ENCODE results near the gene USP20. TPM values are rescaled to one million over a fixed set of nuclear protein-coding genes. Genes with fewer than 3 reads are reported as not detected.
A peak's percentile ranks its signal among the peaks of the same experiment; 100 is the strongest.

The USP20 gene
- total RNA-seq, 2 experiments from 2014 or later, result 37.6 to 48.5 TPM

GRCh38 chr9:129839324-129840023 lies 4.2 kb downstream of the USP20 start:
- DNase-seq, result peak; percentile 34
- Mint-ChIP-seq H3K27me3 (no peaks in the 10 kb centered on the region), H3K27ac (peak overlapping the region; percentile 93), H3K4me3 (peak overlapping the region; percentile 55), H3K36me3 (ENCODE audit: low read depth) (peaks cover 17% of the 10 kb centered on the region), H3K4me1 (peaks cover 58% of the 10 kb centered on the region), H3K9me3 (ENCODE audit: low read depth) (no peaks in the 10 kb centered on the region)
- intact Hi-C loops (cut with DNase I, micrococcal nuclease), result loop anchor here in 1 of 2 experiments (1.0 to 10.0 kb wide), 4 partner anchors 15 to 505 kb away; partner anchors contain the start of gene FNBP1
- no peak for ATAC-seq
- ChIA-PET CTCF (interaction anchor here (0.5 to 1.1 kb wide), 5 partner anchors 9 to 215 kb away, joined by 3 to 5 read pairs (median 4); no protein-coding TSS in a partner anchor), POLR2A (interaction anchor here (0.9 to 2.7 kb wide), 5 partner anchors 16 to 48 kb away, joined by 3 to 16 read pairs (median 4); partner anchors contain the start of gene TOR1A)

GRCh38 chr9:129840034-129840433 lies 4.8 kb downstream of the USP20 start:
- Mint-ChIP-seq H3K4me3 (peak overlapping the region; percentile 55), H3K27ac (peak overlapping the region; percentile 93), H3K4me1 (peaks cover 62% of the 10 kb centered on the region), H3K27me3 (no peaks in the 10 kb centered on the region), H3K36me3 (ENCODE audit: low read depth) (peaks cover 13% of the 10 kb centered on the region), H3K9me3 (ENCODE audit: low read depth) (no peaks in the 10 kb centered on the region)
- DNase-seq (peak; percentile 25), ATAC-seq (no peak)
- ChIA-PET CTCF (interaction anchor here (0.7 kb wide), 2 partner anchors 61 to 216 kb away, joined by 3 read pairs; no protein-coding TSS in a partner anchor), POLR2A (no interaction called here)
- intact Hi-C loops (cut with DNase I, micrococcal nuclease), result loop anchor here in 1 of 2 experiments (1.0 kb wide), 1 partner anchor 14 kb away; no protein-coding TSS in a partner anchor

- Mint-ChIP-seq H3K4me3 (no peak overlapping the region), H3K4me1 (peaks cover 68% of the 10 kb centered on the region), H3K9me3 (ENCODE audit: low read depth) (no peaks in the 10 kb centered on the region), H3K36me3 (ENCODE audit: low read depth) (peaks cover 9% of the 10 kb centered on the region), H3K27me3 (no peaks in the 10 kb centered on the region), H3K27ac (peak overlapping the region; percentile 42)
- ATAC-seq (no peak), DNase-seq (no peak)
- ChIA-PET POLR2A (no interaction called here), CTCF (no interaction called here)
- intact Hi-C loops (cut with DNase I, micrococcal nuclease), result no loop called here
Measured at GRCh38 chr9:129841071-129841470, 5.8 kb downstream of the USP20 start.

- Mint-ChIP-seq H3K4me1 (peaks cover 31% of the 10 kb centered on the region), H3K27me3 (no peaks in the 10 kb centered on the region), H3K9me3 (ENCODE audit: low read depth) (no peaks in the 10 kb centered on the region), H3K4me3 (no peak overlapping the region), H3K36me3 (ENCODE audit: low read depth) (peaks cover 7% of the 10 kb centered on the region), H3K27ac (peak overlapping the region; percentile 73)
- ATAC-seq, result no peak
- POLR2A ChIA-PET, result no interaction called here
- intact Hi-C loops (cut with DNase I, micrococcal nuclease), result no loop called here
- no peak for DNase-seq
- CTCF ChIA-PET, result no interaction called here
Measured at GRCh38 chr9:129845373-129845772, 10.1 kb downstream of the USP20 start.

GRCh38 chr9:129848712-129849441 lies 13.6 kb downstream of the USP20 start:
- Mint-ChIP-seq H3K4me1 (peaks cover 25% of the 10 kb centered on the region), H3K27me3 (no peaks in the 10 kb centered on the region), H3K9me3 (ENCODE audit: low read depth) (no peaks in the 10 kb centered on the region), H3K36me3 (ENCODE audit: low read depth) (peaks cover 22% of the 10 kb centered on the region), H3K27ac (no peak overlapping the region), H3K4me3 (no peak overlapping the region)
- intact Hi-C loops (cut with DNase I, micrococcal nuclease), result no loop called here
- DNase-seq (no peak), ATAC-seq (no peak)
- ChIA-PET POLR2A (interaction anchor here (0.6 to 1.4 kb wide), 3 partner anchors 12 to 114 kb away, joined by 3 to 5 read pairs (median 3); no protein-coding TSS in a partner anchor), CTCF (interaction anchor here (0.6 to 1.6 kb wide), 5 partner anchors 10 to 317 kb away, joined by 3 to 4 read pairs (median 4); no protein-coding TSS in a partner anchor)

- POLR2A ChIA-PET, result interaction anchor here (1.4 kb wide), 1 partner anchor 13 kb away, joined by 5 read pairs; no protein-coding TSS in a partner anchor
- intact Hi-C loops (cut with DNase I, micrococcal nuclease), result no loop called here
- Mint-ChIP-seq H3K27ac (no peak overlapping the region), H3K36me3 (ENCODE audit: low read depth) (peaks cover 31% of the 10 kb centered on the region), H3K9me3 (ENCODE audit: low read depth) (no peaks in the 10 kb centered on the region), H3K27me3 (no peaks in the 10 kb centered on the region), H3K4me3 (no peak overlapping the region), H3K4me1 (peaks cover 32% of the 10 kb centered on the region)
- ATAC-seq (no peak), DNase-seq (no peak)
- CTCF ChIA-PET, result no interaction called here
Measured at GRCh38 chr9:129849901-129850300, 14.6 kb downstream of the USP20 start.

GRCh38 chr9:129850821-129851550 lies 15.7 kb downstream of the USP20 start:
- intact Hi-C loops (cut with DNase I, micrococcal nuclease), result no loop called here
- ChIA-PET POLR2A (no interaction called here), CTCF (interaction anchor here (0.6 kb wide), 2 partner anchors 30 to 234 kb away, joined by 3 to 4 read pairs; no protein-coding TSS in a partner anchor)
- Mint-ChIP-seq H3K4me1 (peaks cover 35% of the 10 kb centered on the region), H3K4me3 (no peak overlapping the region), H3K36me3 (ENCODE audit: low read depth) (peaks cover 41% of the 10 kb centered on the region), H3K27me3 (no peaks in the 10 kb centered on the region), H3K27ac (no peak overlapping the region), H3K9me3 (ENCODE audit: low read depth) (no peaks in the 10 kb centered on the region)
- ATAC-seq (no peak), DNase-seq (no peak)

GRCh38 chr9:129851821-129852220 lies 16.6 kb downstream of the USP20 start:
- Mint-ChIP-seq H3K4me1 (peaks cover 42% of the 10 kb centered on the region), H3K36me3 (ENCODE audit: low read depth) (peaks cover 44% of the 10 kb centered on the region), H3K4me3 (no peak overlapping the region), H3K9me3 (ENCODE audit: low read depth) (no peaks in the 10 kb centered on the region), H3K27ac (no peak overlapping the region), H3K27me3 (no peaks in the 10 kb centered on the region)
- DNase-seq (no peak), ATAC-seq (no peak)
- POLR2A ChIA-PET, result no interaction called here
- CTCF ChIA-PET, result interaction anchor here (0.6 to 0.9 kb wide), 4 partner anchors 8 to 233 kb away, joined by 3 to 4 read pairs (median 3); no protein-coding TSS in a partner anchor
- intact Hi-C loops (cut with DNase I, micrococcal nuclease), result no loop called here

GRCh38 chr9:129852579-129852978 lies 17.3 kb downstream of the USP20 start:
- Mint-ChIP-seq H3K9me3 (ENCODE audit: low read depth) (no peaks in the 10 kb centered on the region), H3K36me3 (ENCODE audit: low read depth) (peaks cover 46% of the 10 kb centered on the region), H3K4me3 (no peak overlapping the region), H3K27ac (no peak overlapping the region), H3K27me3 (no peaks in the 10 kb centered on the region), H3K4me1 (peaks cover 47% of the 10 kb centered on the region)
- ChIA-PET CTCF (interaction anchor here (0.9 kb wide), 2 partner anchors 9 to 67 kb away, joined by 3 read pairs; no protein-coding TSS in a partner anchor), POLR2A (no interaction called here)
- ATAC-seq (no peak), DNase-seq (no peak)
- intact Hi-C loops (cut with DNase I, micrococcal nuclease), result no loop called here

GRCh38 chr9:129853614-129854013 lies 18.4 kb downstream of the USP20 start:
- Mint-ChIP-seq H3K36me3 (ENCODE audit: low read depth) (peaks cover 54% of the 10 kb centered on the region), H3K27ac (peak overlapping the region; percentile 82), H3K27me3 (no peaks in the 10 kb centered on the region), H3K4me3 (no peak overlapping the region), H3K4me1 (peaks cover 49% of the 10 kb centered on the region), H3K9me3 (ENCODE audit: low read depth) (no peaks in the 10 kb centered on the region)
- POLR2A ChIA-PET, result no interaction called here
- no peak for DNase-seq
- ATAC-seq, result no peak
- intact Hi-C loops (cut with DNase I, micrococcal nuclease), result loop anchor here in 1 of 2 experiments (1.0 kb wide), 1 partner anchor 13 kb away; no protein-coding TSS in a partner anchor
- CTCF ChIA-PET, result interaction anchor here (0.6 to 0.7 kb wide), 2 partner anchors 67 to 72 kb away, joined by 3 to 4 read pairs; no protein-coding TSS in a partner anchor

Data from activated CD4-positive, alpha-beta T cell treated with anti-CD3 and anti-CD28 coated beads for 36 hours (primary cell).